COLO668 (cell line): ENCODE measurements around the gene GPR89A.
"Not testable (repeated sequence)": the region's sequence is repeated elsewhere in the genome, so short reads cannot be mapped to it uniquely, and the experiment has no call there.

Experiments
- DNase-seq: peaks from one replicate; lab custom pipeline; 2025; ENCODE audit not compliant: unreplicated experiment; lab: John Stamatoyannopoulos, UW

The GPR89A gene

DNA sequence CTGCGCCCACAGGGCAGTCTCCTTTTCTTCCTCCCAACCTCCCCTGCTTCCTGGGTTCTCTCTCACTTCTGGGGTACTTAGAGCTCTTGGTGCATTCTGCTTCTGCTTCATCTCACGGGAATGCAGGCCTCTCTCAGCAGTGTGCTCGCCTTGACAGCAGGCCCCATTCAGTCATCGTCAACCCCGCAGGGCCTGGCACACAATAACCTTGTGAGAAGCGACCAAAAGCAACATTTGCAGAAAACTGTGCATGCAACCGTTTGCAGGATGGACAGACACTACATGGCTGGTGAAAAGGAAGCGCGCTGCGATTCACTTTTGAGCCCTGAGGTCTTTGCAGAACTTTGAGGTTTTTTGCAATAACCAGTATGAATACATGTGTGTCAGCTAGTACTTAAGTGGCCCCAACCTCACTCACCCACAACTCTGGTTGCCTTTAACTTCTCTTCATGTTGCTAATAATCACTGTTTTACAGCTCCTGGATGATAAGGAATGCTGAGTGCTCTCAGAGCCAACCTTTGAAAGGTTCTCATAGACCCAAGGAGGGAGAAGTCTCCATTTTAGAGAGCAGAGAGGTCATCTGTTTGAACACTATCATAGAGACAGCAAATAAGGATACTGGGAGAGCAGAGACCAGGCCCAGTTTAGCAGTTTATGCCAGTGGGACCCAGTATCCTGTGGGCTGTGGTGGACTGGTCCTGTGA, 109.0 kb downstream of the GPR89A start:
- DNase-seq = no peak

DNA sequence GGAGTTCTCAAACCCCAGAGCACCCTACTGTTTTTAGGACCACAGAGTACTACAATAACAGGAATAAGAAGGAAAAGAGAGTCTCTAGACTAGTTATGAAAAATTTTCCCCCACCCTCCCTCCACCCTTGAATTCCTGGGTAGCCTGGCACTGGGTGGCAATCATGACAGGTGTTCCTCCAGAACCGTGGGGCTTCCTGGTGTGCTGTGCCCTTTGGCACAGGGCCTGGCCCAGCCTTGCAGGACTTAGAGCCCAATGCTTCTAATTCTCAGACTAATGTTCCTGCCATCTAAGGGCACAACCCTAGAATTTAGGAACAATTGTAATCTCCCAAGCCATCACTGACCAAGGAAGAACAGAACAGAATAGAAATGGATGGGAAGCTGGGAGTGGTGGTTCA, 110.0 kb downstream of the GPR89A start:
- no peak for DNase-seq

DNA sequence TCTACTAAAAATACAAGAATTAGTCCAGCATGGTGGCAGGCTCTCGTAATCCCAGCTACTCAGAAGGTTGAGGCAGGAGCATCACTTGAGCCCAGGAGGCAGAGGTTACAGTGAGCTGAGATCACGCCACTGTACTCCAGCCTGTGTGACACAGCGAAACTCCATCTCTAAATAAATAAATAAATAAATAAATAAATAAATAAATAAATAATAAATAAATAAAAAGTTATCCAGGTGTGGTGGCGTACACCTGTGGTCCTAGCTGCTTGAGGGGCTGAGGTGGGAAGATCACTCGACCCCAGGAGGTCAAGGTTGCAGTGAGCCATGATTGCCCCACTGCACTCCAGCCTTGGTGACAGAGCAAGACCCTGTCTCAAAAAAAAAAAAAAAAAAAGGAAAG, 110.7 kb downstream of the GPR89A start:
- DNase-seq = not testable (repeated sequence)

DNA sequence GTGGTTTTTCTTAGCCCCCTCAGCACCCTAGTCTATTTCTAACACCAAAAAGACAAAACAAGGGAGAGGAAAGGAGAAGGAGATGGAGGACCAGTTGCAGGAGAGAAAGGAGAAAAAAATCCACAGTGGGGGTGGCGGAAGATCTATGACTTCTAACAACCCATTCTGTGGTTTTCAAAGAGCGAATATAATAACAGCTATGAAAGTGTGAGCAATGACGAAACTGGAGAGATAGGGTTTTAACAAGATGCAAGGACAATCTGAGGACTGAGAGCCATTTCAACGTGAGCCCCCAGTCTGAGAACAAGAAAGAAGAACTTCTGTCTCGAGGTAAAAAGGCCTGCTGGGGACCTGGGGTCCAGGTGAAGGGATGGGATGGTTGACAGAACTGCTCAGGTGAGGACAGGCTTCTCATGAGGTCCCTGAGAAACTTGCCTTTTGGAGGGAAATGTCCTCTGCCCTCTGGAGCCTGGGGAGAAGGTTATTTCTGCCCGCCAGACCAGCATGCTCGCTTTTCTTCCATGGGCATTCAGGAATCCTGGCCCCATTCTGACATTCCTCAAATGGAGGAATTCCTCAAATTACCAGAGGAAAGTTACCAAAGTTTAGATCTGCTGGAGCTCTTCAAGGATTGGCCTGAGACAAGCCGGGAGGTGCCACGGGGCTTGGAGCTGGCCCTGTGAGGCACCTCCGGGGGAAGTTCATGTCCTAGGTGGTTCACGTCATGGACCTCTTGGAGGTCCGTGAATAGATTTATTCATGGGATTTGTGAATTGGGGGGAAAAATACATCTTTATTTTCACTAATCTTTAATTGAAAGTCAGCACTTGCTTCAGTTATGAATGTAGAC, 111.7 kb downstream of the GPR89A start, which contains the start of gene CD160:
CD160 (plus strand) TSS at position 270 of the 850 bp plus-strand sequence. CDS start 8,829 bp downstream, outside the sequence.
- DNase-seq = no peak
